Testis (tissue), 3 donors: Measurements from ENCODE around the gene MAT2A. TPM values are rescaled to one million over a fixed set of nuclear protein-coding genes. Genes with fewer than 3 reads are reported as not detected.
"Not testable (repeated sequence)": the region's sequence is repeated elsewhere in the genome, so short reads cannot be mapped to it uniquely, and the experiment has no call there.

Experiments
- DNase-seq: peaks from one replicate; pipeline ENCODE4 v3.0.0-alpha.2; 2019
- H3K27ac ChIP-seq, 2 donors: fragments of 200-600 bp; sonication (generic); one replicate each; pipeline ENCODE4 v1.5.1; 2019
- H3K27me3 ChIP-seq: fragments of 200-600 bp; sonication (generic); one replicate; pipeline ENCODE4 v1.5.1; 2019
- H3K36me3 ChIP-seq: fragments of 200-600 bp; sonication (generic); one replicate; pipeline ENCODE4 v1.5.1; 2017; ENCODE audit warnings: low read depth; ENCODE audit errors: missing control alignments
- H3K4me1 ChIP-seq: fragments of 200-600 bp; sonication (generic); one replicate; pipeline ENCODE4 v1.5.1; 2019
- H3K4me3 ChIP-seq, 2 donors: fragments of 200-600 bp; sonication (generic); one replicate each; pipeline ENCODE4 v1.5.1; 2017 to 2019
- H3K9me3 ChIP-seq: fragments of 200-600 bp; sonication (generic); one replicate; pipeline ENCODE4 v1.5.1; 2017
- CTCF ChIP-seq, 3 experiments: fragments of 450-650 bp in 2 of 3; fragments of 200-600 bp in 1 of 3; sonication (generic) in 1 of 3; IDR thresholded peaks; one replicate each; pipeline ENCODE4 v1.5.1; 2016 to 2019; ENCODE audit warnings: antibody characterized with exemption in 3 of 3, mild to moderate bottlenecking in 2 of 3, moderate library complexity in 1 of 3
- POLR2A ChIP-seq: fragments of 450-650 bp; IDR thresholded peaks from one replicate; pipeline ENCODE4 v1.6.1; 2017; ENCODE audit warnings: antibody characterized with exemption, mild to moderate bottlenecking, moderate library complexity
- WGBS, 2 donors: methylation state at CpG; one replicate each; pipeline ENCODE4 v1.1.5; 2018; 5-methylcytosine and 5-hydroxymethylcytosine counted together
- intact Hi-C: fragments of 100-400 bp; cut with DNase I; formaldehyde crosslinking; loops from one replicate; pipeline ENCODE4 v1.15.1; 2023; ENCODE audit warnings: low total_unique reads
- polyA plus RNA-seq: library from polyadenylated mRNA; stranded (reverse); fragments of 350-450 nt; fragmentation: Illumina TruSeq; extraction: RNeasy Lipid Tissue Mini Kit (QIAGEN cat#74804); gene quantifications from one replicate; pipeline ENCODE4 v1.2.3, GENCODE V29; 2014; ENCODE audit warnings: low read depth, low replicate concordance; ENCODE audit not compliant: insufficient read depth
- total RNA-seq, 2 donors: library from RNA; depleted of rRNA; stranded (reverse); fragments of >200 nt; gene quantifications; one replicate each; pipeline ENCODE4 v1.2.3, GENCODE V29; 2016

Gene MAT2A
- total and polyA plus RNA-seq, 3 donors from 2014 or later, result 198 to 268 (median 219) TPM

GRCh38 chr2:85553184-85553583, 14.2 kb downstream of the MAT2A start:
- intact Hi-C loops, result loop anchor here (5.0 kb wide), 1 partner anchor 121 kb away; no protein-coding TSS in a partner anchor

GRCh38 chr2:85554980-85555612, 16.1 kb downstream of the MAT2A start:
- TF ChIP-seq POLR2A, result no peak
- no peak for TF ChIP-seq CTCF (IDR thresholded peaks at IDR 0.05)
- Histone ChIP-seq H3K4me1 (peaks cover 4% of the 10 kb centered on the region), H3K27me3 (no peaks in the 10 kb centered on the region), H3K4me3 (no peak overlapping the region), H3K9me3 (no peaks in the 10 kb centered on the region), H3K27ac (no peak overlapping the region), H3K36me3 (no peaks in the 10 kb centered on the region)
- intact Hi-C loops, result loop anchor here (5.0 kb wide), 2 partner anchors 47 to 123 kb away; partner anchors contain the start of gene TMEM150A
- WGBS, 2 donors, result 83 to 86% methylated on average over 3 of the region's 3 CpGs
- no peak for DNase-seq

More at GRCh38 chr2:85553184-85553583, 14.2 kb downstream of the MAT2A start:
- TF ChIP-seq CTCF (IDR thresholded peaks at IDR 0.05) (no peak), POLR2A (no peak)
- 74 to 85% methylated on average over 6 of the region's 6 CpGs for WGBS, 2 donors
- Histone ChIP-seq H3K36me3 (no peaks in the 10 kb centered on the region), H3K4me1 (no peaks in the 10 kb centered on the region), H3K9me3 (no peaks in the 10 kb centered on the region), H3K27ac (no peak overlapping the region), H3K27me3 (no peaks in the 10 kb centered on the region), H3K4me3 (no peak overlapping the region)
- no peak for DNase-seq

GRCh38 chr2:85557130-85557529, 18.2 kb downstream of the MAT2A start:
- Histone ChIP-seq H3K4me3 (no peak overlapping the region), H3K36me3 (no peaks in the 10 kb centered on the region), H3K27me3 (no peaks in the 10 kb centered on the region), H3K27ac (no peak overlapping the region), H3K4me1 (peaks cover 12% of the 10 kb centered on the region), H3K9me3 (no peaks in the 10 kb centered on the region)
- DNase-seq, result no peak
- TF ChIP-seq POLR2A (no peak), CTCF (IDR thresholded peaks at IDR 0.05) (no peak)
- WGBS, 2 donors, result 90 to 93% methylated on average over 5 of the region's 5 CpGs
- intact Hi-C loops, result loop anchor here (5.0 kb wide), 1 partner anchor 45 kb away; the partner anchor contains the start of gene TMEM150A

GRCh38 chr2:85558160-85558559, 19.2 kb downstream of the MAT2A start:
- H3K4me3 ChIP-seq, result no peak overlapping the region
- no peak overlapping the region for H3K27ac ChIP-seq
- WGBS, 2 donors, result 91 to 100% methylated on average over 1 of the region's 1 CpG
- DNase-seq, result no peak
- no peaks in the 10 kb centered on the region for H3K27me3 ChIP-seq
- intact Hi-C loops, result loop anchor here (5.0 kb wide), 1 partner anchor 44 kb away; the partner anchor contains the start of gene TMEM150A
- no peak for TF ChIP-seq POLR2A
- TF ChIP-seq CTCF (IDR thresholded peaks at IDR 0.05), result no peak
- H3K36me3 ChIP-seq, result no peaks in the 10 kb centered on the region
- H3K4me1 ChIP-seq, result peaks cover 14% of the 10 kb centered on the region
- no peaks in the 10 kb centered on the region for H3K9me3 ChIP-seq

GRCh38 chr2:85560403-85560726, 21.4 kb downstream of the MAT2A start:
- intact Hi-C loops, H3K27ac ChIP-seq: not testable (repeated sequence)
- WGBS, 2 donors, result 58 to 71% methylated on average over 12 of the region's 12 CpGs

More at GRCh38 chr2:85560403-85560726, 21.4 kb downstream of the MAT2A start:
- not testable (repeated sequence) for H3K27me3 ChIP-seq, H3K9me3 ChIP-seq, H3K36me3 ChIP-seq, DNase-seq
- H3K4me3 ChIP-seq, result peak overlapping the region in 1 of 2 donors; percentile 87
- peaks cover 14% of the 10 kb centered on the region for H3K4me1 ChIP-seq
